NCI-H748 treated with DMSO at 0.1 percent for 48 hours (cell line): ENCODE measurements around the gene SCO1.

Experiments
- DNase-seq: peaks from one replicate; lab custom pipeline; 2025; lab: John Stamatoyannopoulos, UW

The SCO1 gene

GRCh38 chr17:10652984-10653659 is 44.2 kb downstream of the SCO1 start:
- no peak for DNase-seq

DNA sequence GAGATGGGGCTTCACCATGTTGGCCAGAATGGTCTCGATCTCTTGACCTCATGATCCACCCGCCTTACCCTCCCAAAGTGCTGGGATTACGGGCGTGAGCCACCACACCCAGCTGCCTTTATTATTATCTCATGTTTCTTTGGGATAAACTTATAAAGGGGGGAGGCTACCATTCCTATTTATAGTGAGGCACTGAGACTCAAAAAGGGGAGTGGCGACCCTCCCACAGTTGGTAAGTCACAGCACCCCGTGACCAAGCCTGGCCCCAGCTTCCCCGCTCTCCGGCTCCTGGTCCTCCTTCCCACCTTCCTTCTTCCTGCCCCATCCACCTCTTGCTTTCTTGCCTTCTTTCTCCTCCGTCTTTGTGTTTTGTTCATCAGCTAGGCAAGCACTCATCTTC is 45.4 kb downstream of the SCO1 start:
- no peak for DNase-seq

GRCh38 chr17:10649602-10650001 is 47.7 kb downstream of the SCO1 start:
- DNase-seq = no peak

DNA sequence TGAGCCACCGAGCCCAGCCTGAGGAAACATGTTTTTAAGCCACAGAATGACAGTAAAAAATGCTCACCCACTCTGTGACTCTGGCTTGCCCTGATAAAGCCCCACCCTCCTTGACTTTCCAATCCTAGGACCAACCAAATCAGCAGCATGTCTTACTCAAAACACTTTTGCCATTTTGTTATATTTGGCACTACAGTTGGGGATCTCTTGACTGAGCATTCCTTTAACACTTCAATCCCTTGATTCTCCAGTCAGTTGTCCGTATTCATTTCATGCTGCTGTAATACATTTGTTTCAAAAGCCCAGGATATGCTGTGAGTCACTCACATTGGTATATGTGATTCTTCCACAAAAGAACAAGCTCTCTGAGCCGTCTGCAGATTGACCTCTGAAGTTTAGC is 48.4 kb downstream of the SCO1 start:
- no peak for DNase-seq

GRCh38 chr17:10648381-10648780 is 49.0 kb downstream of the SCO1 start:
- DNase-seq = no peak

DNA sequence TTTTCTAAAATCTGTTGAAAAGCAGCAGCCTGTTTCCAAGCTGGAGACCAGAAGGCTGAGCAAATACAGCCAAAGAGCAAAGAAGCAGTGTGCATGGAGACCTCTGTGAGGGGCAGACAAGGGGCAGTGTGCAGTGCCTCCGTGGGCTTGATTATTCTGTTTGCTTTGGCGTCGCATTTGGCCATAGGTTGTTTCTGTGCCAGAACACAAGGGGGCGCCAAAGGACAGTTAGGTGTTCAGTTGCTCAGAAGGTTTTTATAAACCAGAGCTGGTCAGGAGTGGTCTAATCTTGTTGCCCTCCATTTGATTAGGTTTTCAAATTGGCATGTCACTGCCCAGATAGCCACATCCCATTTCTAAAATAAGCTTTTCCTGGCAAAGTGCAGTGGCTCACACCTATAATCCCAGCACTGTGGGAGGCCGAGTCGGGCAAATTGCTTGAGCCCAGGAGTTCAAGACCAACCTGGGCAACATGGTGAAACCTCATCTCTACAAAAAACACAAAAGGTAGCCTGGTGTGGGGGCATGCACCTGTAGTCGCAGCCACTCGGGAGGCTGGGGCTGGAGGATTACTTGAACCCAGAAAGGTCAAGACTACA is 50.8 kb downstream of the SCO1 start:
- peak; percentile 62 for DNase-seq

DNA sequence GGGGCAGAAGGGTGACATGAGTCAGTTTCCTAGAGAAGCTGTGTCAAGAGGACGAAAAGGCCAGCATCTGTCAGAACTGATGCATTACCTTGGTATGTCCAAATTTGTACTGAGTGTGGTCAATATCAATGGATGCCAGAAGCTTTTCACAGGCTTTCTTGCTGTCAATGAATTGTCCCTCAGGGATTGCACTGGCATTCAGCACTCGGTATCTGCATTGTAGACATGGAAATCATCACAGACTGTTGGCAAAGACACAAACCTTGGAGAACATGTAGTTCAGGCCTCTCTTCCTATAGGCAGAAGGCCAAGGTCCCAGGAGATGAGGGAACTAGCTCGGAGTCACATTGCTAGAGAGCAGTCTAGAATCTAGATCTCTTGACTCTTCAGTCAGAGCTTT is 56.9 kb downstream of the SCO1 start:
- DNase-seq = no peak

DNA sequence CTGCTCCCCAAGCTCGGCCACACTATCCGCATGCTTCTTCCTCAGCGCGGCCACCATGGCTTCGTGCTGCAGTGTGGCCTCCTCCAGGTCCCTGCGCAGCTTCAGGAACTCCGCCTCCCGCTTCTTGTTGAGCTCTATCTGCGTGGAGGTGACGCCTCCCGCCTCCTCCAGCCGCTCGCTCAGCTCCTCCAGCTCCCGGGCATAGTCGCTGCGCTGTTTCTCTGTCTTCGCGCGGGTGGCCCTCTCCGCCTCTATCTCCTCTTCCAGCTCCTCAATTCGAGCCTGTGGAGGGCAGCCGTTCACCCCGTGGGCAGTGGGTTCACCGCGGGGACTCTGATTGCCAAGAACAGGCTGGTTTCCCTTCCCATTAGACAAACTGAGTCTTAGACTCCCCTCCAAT is 59.2 kb downstream of the SCO1 start:
- DNase-seq = no peak

DNA sequence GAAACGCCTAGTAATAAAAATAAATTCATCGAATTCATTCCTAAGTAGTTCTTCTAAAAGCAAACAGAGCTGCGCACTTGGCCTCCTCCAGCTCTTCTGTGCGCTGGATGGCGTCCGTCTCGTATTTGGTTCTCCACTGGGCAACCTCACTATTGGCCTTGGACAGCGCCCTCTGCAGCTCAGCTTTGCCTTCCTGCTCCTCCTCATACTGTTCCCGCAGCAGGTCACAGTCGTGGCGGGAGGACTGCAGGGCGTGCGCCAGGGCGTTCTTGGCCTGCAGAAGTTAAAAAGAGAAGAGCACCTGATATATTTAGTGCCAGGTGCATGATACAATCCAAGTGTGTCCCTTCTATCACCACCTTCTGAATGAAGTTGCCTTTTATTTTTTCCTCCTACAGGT is 62.0 kb downstream of the SCO1 start:
- DNase-seq = no peak

- no peak for DNase-seq
Observed at GRCh38 chr17:10633738-10634379, 63.5 kb downstream of the SCO1 start.

DNA sequence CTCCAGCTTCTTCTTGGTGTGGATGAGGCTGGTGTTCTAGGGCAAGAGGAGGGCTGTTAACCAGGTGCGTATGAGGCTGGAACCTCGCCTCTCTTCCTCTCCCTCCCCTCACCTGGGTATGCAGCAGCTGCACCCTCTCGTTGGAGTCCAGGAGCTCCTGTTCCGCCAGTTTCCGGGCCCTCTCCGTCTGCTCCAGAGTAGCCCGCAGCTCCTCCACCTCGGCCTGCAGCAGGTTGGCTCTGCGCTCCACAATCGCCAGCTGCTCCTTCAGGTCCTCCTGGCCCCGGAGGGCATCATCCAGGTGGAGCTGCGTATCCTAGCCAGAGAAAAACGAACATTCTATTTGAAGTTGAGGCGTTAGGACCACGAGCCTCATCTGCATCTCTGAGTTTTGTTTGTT is 65.6 kb downstream of the SCO1 start:
- no peak for DNase-seq

GRCh38 chr17:10631048-10631700 is 66.2 kb downstream of the SCO1 start:
- peak; percentile 8 for DNase-seq

GRCh38 chr17:10629706-10630105 is 67.6 kb downstream of the SCO1 start:
- no peak for DNase-seq

- no peak for DNase-seq
Observed at GRCh38 chr17:10628756-10629155, 68.6 kb downstream of the SCO1 start.

- no peak for DNase-seq
Observed at GRCh38 chr17:10626390-10626789, 70.9 kb downstream of the SCO1 start.

DNA sequence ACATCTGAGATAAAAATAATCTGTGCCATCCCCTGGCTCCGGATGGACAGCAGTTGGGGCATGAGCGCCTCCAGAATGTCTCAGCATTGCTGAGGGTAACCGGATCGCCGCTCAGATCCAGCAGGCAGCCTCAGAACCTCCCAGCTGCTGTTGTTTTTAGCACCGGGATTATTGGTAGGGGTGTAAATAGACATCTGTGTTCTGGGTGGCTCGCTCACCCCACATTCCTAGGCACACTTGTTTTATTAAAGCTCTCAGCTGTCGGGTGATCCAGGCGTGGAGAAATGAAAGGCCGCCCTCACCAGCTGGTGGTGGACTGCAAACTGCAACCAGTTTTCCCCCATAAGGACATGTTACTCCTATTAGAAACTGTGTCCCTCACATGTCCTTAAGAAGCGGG is 72.4 kb downstream of the SCO1 start:
- DNase-seq = no peak

GRCh38 chr17:10623737-10624338 is 73.5 kb downstream of the SCO1 start:
- DNase-seq = no peak

- DNase-seq = no peak
Observed at GRCh38 chr17:10622617-10623485, 74.5 kb downstream of the SCO1 start.
